ENCODE data around the gene MIDN.

- TF ChIP-seq EZH2 (IDR thresholded peaks at IDR 0.05; ENCODE audit: insufficient read depth, poor library complexity, severe bottlenecking): no peak
- TF ChIP-seq EZH2phosphoT487 (IDR thresholded peaks at IDR 0.05; ENCODE audit: insufficient read depth, low read depth): no peak
Measured at GRCh38 chr19:1284293-1284978, 36.1 kb downstream of the MIDN start.

All from GM23248 (cell line).